Esophagus muscularis mucosa (tissue), 4 donors: ENCODE measurements around the gene STX3.

Experiments used
- CTCF ChIP-seq, 3 experiments: fragments of 200-600 bp in 2 of 3; fragments of 450-650 bp in 1 of 3; sonication (generic) in 2 of 3; IDR thresholded peaks; one replicate each; pipeline ENCODE4 v1.5.1; 2017 to 2019; ENCODE audit warnings: antibody characterized with exemption in 3 of 3, mild to moderate bottlenecking in 2 of 3, moderate library complexity in 1 of 3
- EP300 ChIP-seq: sonication (generic); formaldehyde crosslinking; IDR thresholded peaks from one replicate; pipeline ENCODE4 v1.6.1; 2017; ENCODE audit warnings: antibody characterized with exemption
- POLR2A ChIP-seq: fragments of 450-650 bp; IDR thresholded peaks from one replicate; pipeline ENCODE4 v1.6.1; 2017; ENCODE audit warnings: antibody characterized with exemption, moderate library complexity, mild to moderate bottlenecking, low read depth
- POLR2AphosphoS5 ChIP-seq, 2 donors: sonication (generic); formaldehyde crosslinking; IDR thresholded peaks; one replicate each; pipeline ENCODE4 v1.6.1; 2017; ENCODE audit warnings: antibody characterized with exemption in 2 of 2

GRCh38 chr11:59849129-59849528, 94.0 kb downstream of the STX3 start:
- TF ChIP-seq CTCF (IDR thresholded peaks at IDR 0.05) = no peak
- no peak for TF ChIP-seq POLR2A
- TF ChIP-seq POLR2AphosphoS5 (IDR thresholded peaks at IDR 0.05) = no peak
- TF ChIP-seq EP300 = no peak
